GM19328 (cell line): Measurements from ENCODE around the gene CLDN8.

ENCODE experiments used
- ATAC-seq: cut with Tn5 transposase; IDR thresholded peaks from one replicate; pipeline ENCODE4 v1.9.1; 2021; ENCODE audit warnings: mild to moderate bottlenecking, moderate library complexity; ENCODE audit not compliant: unreplicated experiment

Gene CLDN8

GRCh38 chr21:30216041-30216723, at the start of gene CLDN8:
Gene CLDN8 (minus strand): TSS chr21:30216097. CDS start chr21:30215925, 172 bp downstream.
- no peak for ATAC-seq

DNA sequence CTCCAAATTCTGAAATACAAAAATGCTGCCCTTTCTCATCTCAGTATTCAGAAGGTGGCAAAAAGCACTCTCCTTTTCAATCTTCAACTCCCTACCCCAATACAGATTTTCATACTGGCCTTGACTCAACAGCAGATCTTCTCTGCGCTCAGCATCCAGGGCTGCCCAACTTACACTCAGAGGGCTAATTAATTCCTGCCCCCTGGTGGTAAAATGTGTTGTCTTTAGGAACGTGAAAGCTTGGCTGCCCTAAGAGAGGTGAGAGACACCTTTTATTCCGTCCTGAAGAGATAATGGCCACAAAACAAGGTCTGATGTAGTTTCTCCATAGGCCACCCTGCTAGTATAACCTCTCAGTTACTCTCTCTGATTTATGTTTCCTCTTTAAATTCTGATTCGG, 41.9 kb upstream of the CLDN8 start:
- ATAC-seq = no peak

DNA sequence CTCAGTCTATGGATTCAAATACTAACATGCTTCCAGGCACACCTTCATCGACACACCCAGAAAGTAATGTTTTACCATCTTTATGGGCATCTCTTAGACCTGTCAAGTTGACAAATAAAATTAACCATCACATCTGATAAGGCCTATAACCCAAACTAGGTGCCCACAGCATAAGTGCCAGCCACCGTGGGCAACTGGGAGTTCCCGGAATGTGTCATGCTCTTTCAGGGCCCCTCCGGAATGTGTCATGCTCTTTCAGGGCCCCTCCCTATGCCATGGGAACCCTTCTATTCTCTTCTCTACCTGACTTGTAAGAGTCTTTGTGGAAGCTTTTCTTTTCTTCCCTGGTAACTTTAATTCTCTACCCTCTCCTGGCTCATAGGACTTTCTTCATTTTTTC, 40.2 kb upstream of the CLDN8 start:
- no peak for ATAC-seq

DNA sequence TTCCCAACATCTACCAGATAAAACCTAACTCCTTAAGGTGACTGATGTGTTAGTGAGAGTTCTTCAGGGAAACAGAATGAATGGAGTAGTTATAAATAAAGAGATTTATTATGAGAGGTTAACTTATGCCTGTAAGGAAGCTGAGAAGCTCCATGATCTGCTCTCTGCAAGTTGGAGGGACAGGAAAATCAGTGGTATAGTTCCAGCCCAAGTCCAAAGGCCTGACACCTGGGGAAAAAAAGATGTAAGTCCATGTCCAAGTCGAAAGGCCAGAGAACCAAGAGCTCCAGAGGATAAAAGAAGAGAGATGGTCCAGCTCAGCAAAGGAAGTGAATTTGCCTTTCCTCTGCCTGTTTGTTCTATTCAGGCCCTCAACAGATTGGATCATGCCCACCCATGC, 39.8 kb upstream of the CLDN8 start:
- no peak for ATAC-seq

- ATAC-seq = no peak
These were observed 35.9 kb upstream of the CLDN8 start for GRCh38 chr21:30251781-30252180.

DNA sequence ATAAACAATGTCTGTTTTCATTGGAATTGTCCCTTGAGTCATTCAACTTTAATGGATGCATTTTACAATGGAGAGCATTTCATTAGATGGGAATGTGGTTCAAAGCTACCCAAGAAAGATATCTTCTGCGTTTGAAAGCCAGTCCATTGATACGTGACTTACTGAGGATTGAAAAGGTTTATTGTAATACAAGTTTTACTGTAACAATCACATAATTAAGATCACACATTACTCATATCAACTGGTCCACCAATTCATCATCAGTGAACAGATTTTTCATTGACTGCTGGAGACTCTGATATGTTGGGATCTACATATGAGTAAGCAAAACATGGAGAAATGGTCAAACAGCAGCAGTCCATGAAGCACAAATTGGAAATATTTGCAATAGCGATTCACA, 34.0 kb upstream of the CLDN8 start:
- no peak for ATAC-seq

DNA sequence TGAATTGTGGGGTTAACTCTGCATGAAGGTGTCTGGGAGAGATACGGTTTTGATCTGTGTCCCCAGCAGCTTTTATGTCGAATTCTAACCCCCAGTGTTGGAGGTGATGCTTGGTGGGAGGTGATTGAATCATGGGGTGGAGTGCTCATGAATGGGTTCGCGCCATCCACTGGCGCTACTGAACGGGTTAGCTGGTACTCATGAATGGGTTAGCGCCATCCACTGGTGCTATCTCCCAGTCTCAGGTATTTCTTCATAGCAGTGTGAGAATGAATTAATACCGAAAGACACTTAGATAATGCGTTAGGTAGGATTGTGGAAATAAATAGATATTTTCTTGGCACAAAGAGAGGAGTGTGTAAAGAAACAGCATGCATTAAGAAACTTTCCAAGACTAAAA, 32.9 kb upstream of the CLDN8 start:
- ATAC-seq = no peak

DNA sequence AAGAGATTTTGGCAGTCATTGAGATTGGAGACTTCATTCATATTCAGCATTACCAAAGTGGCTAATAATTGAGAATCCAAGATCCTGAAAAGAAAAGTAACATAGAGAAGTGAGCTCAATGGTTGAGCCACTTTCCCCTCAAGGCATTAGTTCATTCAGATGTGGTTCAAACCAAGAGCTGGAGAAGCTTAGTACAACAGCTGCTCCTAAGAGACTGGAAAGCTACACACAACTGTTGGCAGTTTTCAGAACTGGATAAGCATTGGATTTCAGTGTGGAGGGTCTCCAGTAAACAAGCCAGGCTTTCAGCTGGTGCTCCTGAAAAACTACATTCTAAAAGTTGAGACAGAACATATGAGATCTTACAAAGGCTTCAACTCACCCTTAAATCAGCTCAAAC, 29.2 kb upstream of the CLDN8 start:
- ATAC-seq = no peak

DNA sequence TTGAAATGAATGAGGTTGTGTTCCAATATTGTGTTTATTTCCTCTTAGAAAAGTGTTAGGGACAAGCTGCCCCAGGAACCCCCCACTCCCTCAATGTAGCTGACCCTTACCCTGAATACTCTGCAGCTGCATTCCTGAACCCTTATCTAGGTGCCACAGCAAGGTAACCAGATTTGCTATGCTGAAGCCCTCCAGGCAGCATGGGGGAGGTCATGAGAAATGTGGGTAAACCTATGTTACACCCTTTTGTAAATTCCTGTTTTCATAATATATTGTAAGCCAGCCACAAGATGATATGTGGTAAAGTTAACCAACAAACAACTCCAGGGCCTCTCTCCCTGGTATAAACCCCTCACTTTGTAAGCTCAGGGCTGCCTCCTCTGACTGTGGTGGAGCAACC, 27.8 kb upstream of the CLDN8 start:
- no peak for ATAC-seq

- no peak for ATAC-seq
These were observed 24.8 kb upstream of the CLDN8 start for GRCh38 chr21:30240661-30241060.

GRCh38 chr21:30238168-30238567, 22.3 kb upstream of the CLDN8 start:
- ATAC-seq = no peak

DNA sequence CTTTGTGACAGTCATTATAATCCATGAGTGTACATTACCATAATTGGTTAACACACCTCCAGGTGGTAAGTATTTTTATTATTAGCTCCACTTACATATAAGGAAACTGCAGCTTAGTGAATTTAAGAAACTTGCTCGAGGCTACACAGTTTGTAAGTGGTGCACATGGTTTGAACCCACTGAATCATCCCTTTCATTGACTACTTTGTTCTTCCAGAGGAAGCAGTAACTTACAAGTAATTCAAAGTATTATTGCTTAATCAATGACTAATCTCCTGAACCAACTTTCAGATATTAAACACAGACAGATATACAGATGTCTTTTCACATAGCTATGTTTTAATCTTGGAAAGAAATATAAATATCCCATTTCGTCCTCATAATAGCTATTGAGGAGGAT, 18.7 kb upstream of the CLDN8 start:
- no peak for ATAC-seq

- ATAC-seq = no peak
These were observed 18.2 kb upstream of the CLDN8 start for GRCh38 chr21:30234050-30234449.

GRCh38 chr21:30233228-30234020, 17.5 kb upstream of the CLDN8 start:
- ATAC-seq = no peak

- ATAC-seq = no peak
These were observed 16.1 kb upstream of the CLDN8 start for GRCh38 chr21:30232011-30232410.

DNA sequence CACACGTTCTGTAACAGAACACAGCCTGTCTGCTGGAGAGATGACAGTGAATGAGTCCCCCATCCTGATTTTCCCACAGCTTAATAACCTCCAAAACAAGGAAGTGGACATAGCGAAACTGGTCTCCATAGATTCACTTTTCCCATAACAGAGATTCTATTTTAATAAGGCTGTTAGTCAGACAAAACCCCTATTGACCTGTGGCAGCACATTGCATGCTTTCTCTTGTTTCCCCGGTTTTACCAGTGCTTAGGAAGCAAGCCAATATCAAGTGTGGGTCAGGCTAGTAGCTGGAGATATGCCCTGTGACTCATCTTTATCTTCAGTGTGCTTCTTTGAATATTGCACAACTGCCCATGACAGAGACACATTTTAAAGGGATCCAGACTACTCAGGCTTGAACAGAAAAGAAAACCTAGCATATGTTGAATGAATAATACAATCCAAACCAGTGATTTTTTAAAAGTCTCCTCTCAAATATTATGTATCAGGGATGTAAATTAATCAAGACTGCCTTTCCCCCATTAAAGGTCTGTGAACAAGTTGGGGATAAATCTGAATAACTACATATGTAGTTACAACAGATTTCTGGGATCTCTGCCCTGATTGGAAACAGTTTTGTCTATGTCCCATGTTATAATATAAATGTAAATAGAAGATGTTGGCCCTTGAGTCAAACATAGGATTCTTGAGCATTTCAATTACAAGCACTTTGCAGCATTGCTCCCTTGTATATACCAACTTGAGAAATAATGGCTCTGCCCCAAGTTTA, 11.9 kb upstream of the CLDN8 start:
- no peak for ATAC-seq

GRCh38 chr21:30227128-30227527, 11.2 kb upstream of the CLDN8 start:
- ATAC-seq = no peak

- ATAC-seq = no peak
These were observed 7.7 kb upstream of the CLDN8 start for GRCh38 chr21:30223596-30223995.

- ATAC-seq = no peak
These were observed 6.8 kb upstream of the CLDN8 start for GRCh38 chr21:30222724-30223123.

- no peak for ATAC-seq
These were observed 4.8 kb downstream of the CLDN8 start for GRCh38 chr21:30211071-30211470.

- ATAC-seq = no peak
These were observed 6.3 kb downstream of the CLDN8 start for GRCh38 chr21:30209601-30210000.

- no peak for ATAC-seq
These were observed 8.7 kb downstream of the CLDN8 start for GRCh38 chr21:30207252-30207579.
